Putamen (tissue), 1 donor: ENCODE measurements around the gene SPRY2.

Source experiments
- DNase-seq: peaks from one replicate; pipeline ENCODE4 v3.0.0-alpha.2; 2016; ENCODE audit warnings: low spot score

Gene SPRY2

GRCh38 chr13:80313668-80314256, 27.2 kb downstream of the SPRY2 start:
- DNase-seq: no peak

- no peak for DNase-seq
Measured at GRCh38 chr13:80312967-80313366, 28.0 kb downstream of the SPRY2 start.

- no peak for DNase-seq
Measured at GRCh38 chr13:80312012-80312704, 28.8 kb downstream of the SPRY2 start.

- no peak for DNase-seq
Measured at GRCh38 chr13:80309926-80310325, 31.0 kb downstream of the SPRY2 start.

DNA sequence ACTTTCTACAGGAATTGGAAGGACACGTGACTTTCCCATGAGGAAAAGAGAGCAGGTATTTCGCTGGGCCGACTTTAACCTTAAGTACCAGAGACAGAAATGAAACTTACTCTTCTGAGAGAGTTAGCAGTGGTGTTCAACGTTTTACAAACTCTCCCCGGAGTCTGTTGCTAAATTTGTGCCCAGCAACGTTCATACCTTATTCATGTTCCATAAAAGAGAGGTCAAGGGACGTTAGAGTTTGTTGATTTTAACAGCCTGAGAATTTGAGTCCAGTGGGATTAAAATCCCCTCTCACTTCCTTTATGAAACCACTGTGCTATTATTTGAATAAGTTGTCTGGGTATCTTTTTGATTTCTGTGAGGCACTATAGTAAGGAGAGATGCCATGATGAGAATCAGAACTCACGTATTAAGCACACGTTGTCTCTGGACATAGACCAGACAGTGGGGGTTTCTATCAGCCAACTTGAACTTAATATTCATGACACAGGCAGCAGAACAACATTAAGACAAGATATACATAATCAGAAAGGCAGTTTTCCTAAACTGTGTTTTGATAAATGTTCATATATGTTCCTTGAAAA, 33.4 kb downstream of the SPRY2 start:
- DNase-seq: no peak

GRCh38 chr13:80306337-80306972, 34.5 kb downstream of the SPRY2 start:
- DNase-seq: no peak

GRCh38 chr13:80305737-80306136, 35.2 kb downstream of the SPRY2 start:
- no peak for DNase-seq

- no peak for DNase-seq
Measured at GRCh38 chr13:80303225-80303811, 37.6 kb downstream of the SPRY2 start.

GRCh38 chr13:80299046-80299445, 41.9 kb downstream of the SPRY2 start:
- no peak for DNase-seq

- DNase-seq: no peak
Measured at GRCh38 chr13:80297503-80297902, 43.4 kb downstream of the SPRY2 start.

DNA sequence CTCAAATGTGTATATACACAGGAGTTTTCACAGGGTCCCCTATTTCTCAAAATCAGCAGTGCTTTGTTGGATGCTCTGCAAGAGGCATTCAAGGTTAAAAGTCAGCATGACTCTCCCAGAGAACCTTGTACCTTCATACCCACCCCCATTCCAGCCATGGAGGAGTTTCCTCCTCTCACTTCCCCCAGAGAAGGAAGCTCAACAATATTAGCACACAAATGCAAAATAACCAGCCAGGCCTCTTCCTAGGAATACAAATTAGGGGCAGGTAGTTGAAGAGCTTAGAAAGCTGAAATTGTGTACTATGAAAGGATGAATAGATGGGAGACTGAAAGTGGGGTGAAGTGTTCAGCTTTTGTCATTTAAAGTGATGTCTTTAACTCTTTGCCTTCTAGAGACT, 43.8 kb downstream of the SPRY2 start:
- DNase-seq: no peak

DNA sequence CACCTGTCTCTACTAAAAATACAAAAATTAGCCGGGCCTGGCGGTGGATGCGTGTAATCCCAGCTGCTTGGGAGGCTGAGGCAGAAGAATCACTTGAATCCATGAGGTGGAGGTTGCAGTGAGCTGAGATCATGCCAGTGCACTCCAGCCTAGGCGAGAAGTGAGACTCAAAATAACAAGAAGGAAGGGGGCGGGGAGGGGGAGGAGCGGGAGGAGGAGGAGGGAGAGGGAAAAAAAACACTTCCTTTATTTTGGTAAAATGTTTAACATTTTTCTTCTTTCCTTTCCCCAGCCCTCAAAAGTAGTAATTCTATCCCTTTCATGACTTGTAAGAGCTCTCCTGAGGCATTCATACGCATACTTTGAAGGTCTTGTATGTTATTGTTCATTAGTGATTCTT, 44.3 kb downstream of the SPRY2 start:
- no peak for DNase-seq

DNA sequence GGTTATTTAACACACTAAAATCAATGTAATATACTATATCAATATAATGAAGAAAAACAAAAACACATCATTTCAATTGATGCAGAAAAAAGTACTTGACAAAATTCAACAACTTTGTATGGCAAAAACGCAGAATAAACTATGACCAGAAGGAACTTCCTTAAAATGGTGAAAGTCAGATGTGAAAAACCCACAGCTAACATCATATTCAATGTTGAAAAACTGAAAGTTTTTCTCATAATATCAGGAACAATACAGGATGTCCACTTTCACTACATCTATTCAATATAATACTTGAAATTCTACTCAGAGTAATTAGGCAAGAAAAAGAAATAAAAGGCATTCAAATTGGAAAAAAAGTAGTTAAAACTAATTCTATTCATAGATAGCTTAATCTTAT, 50.3 kb downstream of the SPRY2 start:
- no peak for DNase-seq
